Mucosa of descending colon (tissue), 3 donors: ENCODE data around the gene COL15A1. TPM values are rescaled to one million over a fixed set of nuclear protein-coding genes. Genes with fewer than 3 reads are reported as not detected.

ENCODE experiments used
- ATAC-seq: fragments of 200-7000 bp; cut with Tn5 transposase; one replicate; pipeline ENCODE4 v1.9.1; 2020; ENCODE audit warnings: mild to moderate bottlenecking, moderate library complexity
- DNase-seq, 3 donors: peaks; one replicate each; pipeline ENCODE4 v3.0.0-alpha.2; 2020
- H3K36me3 ChIP-seq: fragments of 200-600 bp; one replicate; pipeline ENCODE4 v1.8.0; 2021; ENCODE audit warnings: low read depth, mild to moderate bottlenecking
- H3K4me1 ChIP-seq: fragments of 200-600 bp; one replicate; pipeline ENCODE4 v1.8.0; 2021; ENCODE audit warnings: low read depth, mild to moderate bottlenecking
- H3K4me3 ChIP-seq: fragments of 200-600 bp; one replicate; pipeline ENCODE4 v1.8.0; 2021; ENCODE audit warnings: mild to moderate bottlenecking
- H3K9me3 ChIP-seq: fragments of 200-600 bp; one replicate; pipeline ENCODE4 v1.8.0; 2021; ENCODE audit warnings: mild to moderate bottlenecking
- CTCF ChIP-seq: fragments of 200-600 bp; IDR thresholded peaks from one replicate; pipeline ENCODE4 v1.8.0; 2022; ENCODE audit warnings: antibody characterized with exemption, mild to moderate bottlenecking
- intact Hi-C, 2 donors: fragments of 100-400 bp; cut with DNase I in 1 of 2; cut with micrococcal nuclease in 1 of 2; formaldehyde crosslinking; loops; one replicate each; pipeline versions ENCODE4 v1.11.0 to v1.11.1; 2022; cut with DNase I, micrococcal nuclease
- total RNA-seq, 3 donors: library from RNA; stranded (reverse); fragmentation: NEBNext Ultra II Directional in 2 of 3; extraction: Animal tissue kit (Norgen Biotek cat#: 25700) in 2 of 3; gene quantifications; one replicate each; pipeline versions ENCODE4 v1.2.1 to v1.2.4, GENCODE V29; 2021 to 2023
- donor health status: DM: no; HTN: no; CAD: no; lungs with moderate emphysema.
- donor health status: DM: no; HTN: no; CAD: no.
- donor health status: DM: no; HTN: yes; CAD: no.

COL15A1 gene
- total RNA-seq, 3 donors from 2014 or later = 4.2 to 43.4 (median 11.2) TPM

GRCh38 chr9:98944734-98945074 lies 997 bp downstream of the COL15A1 start:
- H3K4me1 ChIP-seq = no peaks in the 10 kb centered on the region
- H3K4me3 ChIP-seq = no peak overlapping the region
- TF ChIP-seq CTCF = no peak
- H3K9me3 ChIP-seq = no peaks in the 10 kb centered on the region
- ATAC-seq (no peak), DNase-seq (no peak)
- no peaks in the 10 kb centered on the region for H3K36me3 ChIP-seq
- intact Hi-C loops = no loop called here

GRCh38 chr9:98949565-98949964 lies 5.9 kb downstream of the COL15A1 start:
- Histone ChIP-seq H3K4me1 (no peaks in the 10 kb centered on the region), H3K4me3 (no peak overlapping the region)
- no peak for ATAC-seq

GRCh38 chr9:98950262-98950661 lies 6.6 kb downstream of the COL15A1 start:
- no peak for DNase-seq
- no peaks in the 10 kb centered on the region for H3K4me1 ChIP-seq
- ATAC-seq = no peak
- no peaks in the 10 kb centered on the region for H3K36me3 ChIP-seq
- intact Hi-C loops = no loop called here
- no peaks in the 10 kb centered on the region for H3K9me3 ChIP-seq
- no peak overlapping the region for H3K4me3 ChIP-seq
- no peak for TF ChIP-seq CTCF

More at GRCh38 chr9:98949565-98949964, 5.9 kb downstream of the COL15A1 start:
- H3K9me3 ChIP-seq = no peaks in the 10 kb centered on the region
- intact Hi-C loops = no loop called here
- no peak for TF ChIP-seq CTCF
- H3K36me3 ChIP-seq = no peaks in the 10 kb centered on the region
- no peak for DNase-seq

- no peak for TF ChIP-seq CTCF
- ATAC-seq = no peak
Measured at GRCh38 chr9:98951967-98952366, 8.3 kb downstream of the COL15A1 start.

GRCh38 chr9:98953581-98954243 lies 10.0 kb downstream of the COL15A1 start:
- Histone ChIP-seq H3K4me3 (no peak overlapping the region), H3K36me3 (no peaks in the 10 kb centered on the region), H3K4me1 (no peaks in the 10 kb centered on the region), H3K9me3 (no peaks in the 10 kb centered on the region)
- ATAC-seq (no peak), DNase-seq (no peak)
- intact Hi-C loops = no loop called here
- no peak for TF ChIP-seq CTCF

More at GRCh38 chr9:98951967-98952366, 8.3 kb downstream of the COL15A1 start:
- no peak for DNase-seq
- no peaks in the 10 kb centered on the region for H3K36me3 ChIP-seq
- H3K4me3 ChIP-seq = no peak overlapping the region
- H3K9me3 ChIP-seq = no peaks in the 10 kb centered on the region
- no peaks in the 10 kb centered on the region for H3K4me1 ChIP-seq
- intact Hi-C loops = no loop called here

GRCh38 chr9:98954244-98954610 lies 10.5 kb downstream of the COL15A1 start:
- no peak for TF ChIP-seq CTCF
- ATAC-seq (no peak), DNase-seq (no peak)
- Histone ChIP-seq H3K4me3 (no peak overlapping the region), H3K9me3 (no peaks in the 10 kb centered on the region), H3K4me1 (no peaks in the 10 kb centered on the region), H3K36me3 (no peaks in the 10 kb centered on the region)
- intact Hi-C loops = no loop called here
